Measurements from ENCODE around the gene KCNN4. TPM values are rescaled to one million over a fixed set of nuclear protein-coding genes. Genes with fewer than 3 reads are reported as not detected.
"Not testable (repeated sequence)": the region's sequence is repeated elsewhere in the genome, so short reads cannot be mapped to it uniquely, and the experiment has no call there.

KCNN4 gene
- total RNA-seq, 1 donor: 7.2 TPM

- TF ChIP-seq CTCF (IDR thresholded peaks at IDR 0.05; ENCODE audit: extremely low read depth, low read depth, low read length): no peak
- no peaks in the 10 kb centered on the region for H4K20me1 ChIP-seq (ENCODE audit: insufficient read depth, low read length)
- H3K9me3 ChIP-seq (ENCODE audit: low read depth, low read length): no peaks in the 10 kb centered on the region
- no peak overlapping the region for H3K27ac ChIP-seq (ENCODE audit: low read depth, low read length)
- DNase-seq (ENCODE audit: insufficient read length, low spot score, missing footprints): no peak
- H3K79me2 ChIP-seq (ENCODE audit: insufficient read depth, low read length): no peaks in the 10 kb centered on the region
- H3K27me3 ChIP-seq (ENCODE audit: insufficient read depth, low read length): peaks cover 15% of the 10 kb centered on the region
- H3K4me3 ChIP-seq (ENCODE audit: insufficient read depth, low read length): peak overlapping the region; percentile 70
- H2AFZ ChIP-seq (ENCODE audit: low read length): peak overlapping the region; percentile 87
- H3K4me2 ChIP-seq (ENCODE audit: insufficient read depth, low read length): peak overlapping the region; percentile 67
- H3K36me3 ChIP-seq (ENCODE audit: insufficient read depth, low read length): no peaks in the 10 kb centered on the region
- H3K4me1 ChIP-seq (ENCODE audit: insufficient read depth, low read length): peaks cover 4% of the 10 kb centered on the region
Observed at GRCh38 chr19:43820884-43821215, 40.1 kb upstream of the KCNN4 start.

- no peaks in the 10 kb centered on the region for H3K36me3 ChIP-seq (ENCODE audit: insufficient read depth, low read length)
- DNase-seq (ENCODE audit: insufficient read length, low spot score, missing footprints): peak; percentile 85
- H3K4me2 ChIP-seq (ENCODE audit: insufficient read depth, low read length): peak overlapping the region; percentile 67
- no peak overlapping the region for H3K27ac ChIP-seq (ENCODE audit: low read depth, low read length)
- no peaks in the 10 kb centered on the region for H4K20me1 ChIP-seq (ENCODE audit: insufficient read depth, low read length)
- H3K79me2 ChIP-seq (ENCODE audit: insufficient read depth, low read length): no peaks in the 10 kb centered on the region
- H3K4me3 ChIP-seq (ENCODE audit: insufficient read depth, low read length): peak overlapping the region; percentile 70
- H3K27me3 ChIP-seq (ENCODE audit: insufficient read depth, low read length): peaks cover 15% of the 10 kb centered on the region
- TF ChIP-seq CTCF (IDR thresholded peaks at IDR 0.05; ENCODE audit: extremely low read depth, low read depth, low read length): no peak
- peak overlapping the region; percentile 87 for H2AFZ ChIP-seq (ENCODE audit: low read length)
- H3K9me3 ChIP-seq (ENCODE audit: low read depth, low read length): no peaks in the 10 kb centered on the region
- H3K4me1 ChIP-seq (ENCODE audit: insufficient read depth, low read length): peaks cover 4% of the 10 kb centered on the region
Observed at GRCh38 chr19:43820098-43820883, 39.5 kb upstream of the KCNN4 start.

- H2AFZ ChIP-seq (ENCODE audit: low read length): no peak overlapping the region
- H4K20me1 ChIP-seq (ENCODE audit: insufficient read depth, low read length): no peaks in the 10 kb centered on the region
- peaks cover 15% of the 10 kb centered on the region for H3K27me3 ChIP-seq (ENCODE audit: insufficient read depth, low read length)
- H3K9me3 ChIP-seq (ENCODE audit: low read depth, low read length): no peaks in the 10 kb centered on the region
- H3K27ac ChIP-seq (ENCODE audit: low read depth, low read length): no peak overlapping the region
- H3K4me1 ChIP-seq (ENCODE audit: insufficient read depth, low read length): peaks cover 4% of the 10 kb centered on the region
- no peak for TF ChIP-seq CTCF (IDR thresholded peaks at IDR 0.05; ENCODE audit: extremely low read depth, low read depth, low read length)
- no peaks in the 10 kb centered on the region for H3K79me2 ChIP-seq (ENCODE audit: insufficient read depth, low read length)
- DNase-seq (ENCODE audit: insufficient read length, low spot score, missing footprints): no peak
- no peaks in the 10 kb centered on the region for H3K36me3 ChIP-seq (ENCODE audit: insufficient read depth, low read length)
- no peak overlapping the region for H3K4me3 ChIP-seq (ENCODE audit: insufficient read depth, low read length)
- no peak overlapping the region for H3K4me2 ChIP-seq (ENCODE audit: insufficient read depth, low read length)
Observed at GRCh38 chr19:43818500-43818899, 37.7 kb upstream of the KCNN4 start.

- H3K79me2 ChIP-seq (ENCODE audit: insufficient read depth, low read length); H4K20me1 ChIP-seq (ENCODE audit: insufficient read depth, low read length); DNase-seq (ENCODE audit: insufficient read length, low spot score, missing footprints); H3K4me1 ChIP-seq (ENCODE audit: insufficient read depth, low read length); H3K4me2 ChIP-seq (ENCODE audit: insufficient read depth, low read length); H3K4me3 ChIP-seq (ENCODE audit: insufficient read depth, low read length); H3K9me3 ChIP-seq (ENCODE audit: low read depth, low read length); H2AFZ ChIP-seq (ENCODE audit: low read length); H3K27ac ChIP-seq (ENCODE audit: low read depth, low read length); H3K36me3 ChIP-seq (ENCODE audit: insufficient read depth, low read length): not testable (repeated sequence)
- H3K27me3 ChIP-seq (ENCODE audit: insufficient read depth, low read length): peaks cover 15% of the 10 kb centered on the region
Observed at GRCh38 chr19:43817454-43817853, 36.7 kb upstream of the KCNN4 start.

Data from osteoblast (primary cell).